Adrenal gland (tissue), 12 donors: ENCODE data around the gene GATAD2A. TPM values are rescaled to one million over a fixed set of nuclear protein-coding genes. Genes with fewer than 3 reads are reported as not detected.

Source experiments
- DNase-seq, 7 donors: peaks; one replicate each; pipeline ENCODE4 v3.0.0-alpha.2; 2019 to 2020
- H3K27ac ChIP-seq, 5 donors: fragments of 200-600 bp; sonication (generic) in 4 of 5; 1 replicate in 3 of 5; 2 replicates in 2 of 5; pipeline versions ENCODE4 v1.5.1 to v1.8.0; 2016 to 2020; ENCODE audit warnings: mild to moderate bottlenecking in 1 of 5
- H3K27me3 ChIP-seq: fragments of 200-600 bp; 2 replicates; pipeline ENCODE4 v1.8.0; 2021
- H3K36me3 ChIP-seq, 2 donors: fragments of 200-600 bp; replicated peaks in 1 of 2; 1 replicate in 1 of 2; 2 replicates in 1 of 2; pipeline versions ENCODE4 v1.5.1 to v1.8.0; 2018 to 2022
- H3K4me1 ChIP-seq, 2 donors: fragments of 200-600 bp; replicated peaks in 1 of 2; 1 replicate in 1 of 2; 2 replicates in 1 of 2; pipeline versions ENCODE4 v1.5.1 to v1.8.0; 2018 to 2021
- H3K4me3 ChIP-seq, 4 donors: fragments of 200-600 bp; sonication (generic) in 3 of 4; one replicate each; pipeline ENCODE4 v1.5.1; 2016 to 2018
- H3K9me3 ChIP-seq, 3 donors: fragments of 200-600 bp; sonication (generic) in 1 of 3; replicated peaks in 1 of 3; 1 replicate in 2 of 3; 2 replicates in 1 of 3; pipeline versions ENCODE4 v1.5.1 to v1.8.0; 2016 to 2021
- CTCF ChIP-seq, 6 experiments: fragments of 450-650 bp in 4 of 6; fragments of 200-600 bp in 2 of 6; sonication (generic) in 1 of 6; IDR thresholded peaks; 1 replicate in 5 of 6; 2 replicates in 1 of 6; pipeline versions ENCODE4 v1.5.1 to v1.8.0; 2016 to 2021; ENCODE audit warnings: antibody characterized with exemption in 6 of 6, mild to moderate bottlenecking in 2 of 6, moderate library complexity in 1 of 6
- POLR2A ChIP-seq, 2 donors: fragments of 450-650 bp; IDR thresholded peaks; one replicate each; pipeline ENCODE4 v1.6.1; 2017; ENCODE audit warnings: antibody characterized with exemption in 2 of 2, mild to moderate bottlenecking in 2 of 2, moderate library complexity in 1 of 2
- WGBS, 4 donors: extraction: QIAGEN DNeasy Blood & Tissue Kit in 2 of 4; methylation state at CpG; one replicate each; pipeline versions ENCODE4 v1.1.5 to v1.1.7; 2013 to 2017; 5-methylcytosine and 5-hydroxymethylcytosine counted together
- intact Hi-C, 2 donors: fragments of 100-400 bp; cut with DNase I; formaldehyde crosslinking; loops; one replicate each; pipeline versions ENCODE4 v1.14.1 to v1.15.0; 2022 to 2023
- polyA plus RNA-seq, 3 donors: library from polyadenylated mRNA; stranded (reverse); fragments of 200-250 nt in 2 of 3; fragments of 350-450 nt in 1 of 3; fragmentation: Illumina TruSeq in 1 of 3; extraction: RNeasy Lipid Tissue Mini Kit (QIAGEN cat#74804) in 1 of 3; gene quantifications; one replicate each; pipeline ENCODE4 v1.2.3, GENCODE V29; 2013 to 2014
- total RNA-seq, 9 donors: library from RNA; depleted of rRNA in 4 of 9; stranded (reverse); fragments of >200 nt in 4 of 9; fragments of 120-200 nt in 1 of 9; fragmentation: NEBNext Ultra II Directional in 1 of 9; extraction: Animal tissue kit (Norgen Biotek cat#: 25700) in 1 of 9; gene quantifications; one replicate each; pipeline versions ENCODE4 v1.1.0 to v1.2.4, GENCODE V29; 2013 to 2023
- donor health status: healthy with polysubstance abuse.
- donor health status: Bipolar disorder and iron deficiency.
- donor health status: DM: yes; HTN: yes; CAD: no.
- donor health status: DM: no; HTN: no; CAD: no.
- donor health status: DM: no; HTN: no; CAD: no.
- donor health status: DM: yes; HTN: yes; CAD: no.

Gene GATAD2A
- total and polyA plus RNA-seq, 12 donors: 17.0 to 125 (median 61.9) TPM

DNA sequence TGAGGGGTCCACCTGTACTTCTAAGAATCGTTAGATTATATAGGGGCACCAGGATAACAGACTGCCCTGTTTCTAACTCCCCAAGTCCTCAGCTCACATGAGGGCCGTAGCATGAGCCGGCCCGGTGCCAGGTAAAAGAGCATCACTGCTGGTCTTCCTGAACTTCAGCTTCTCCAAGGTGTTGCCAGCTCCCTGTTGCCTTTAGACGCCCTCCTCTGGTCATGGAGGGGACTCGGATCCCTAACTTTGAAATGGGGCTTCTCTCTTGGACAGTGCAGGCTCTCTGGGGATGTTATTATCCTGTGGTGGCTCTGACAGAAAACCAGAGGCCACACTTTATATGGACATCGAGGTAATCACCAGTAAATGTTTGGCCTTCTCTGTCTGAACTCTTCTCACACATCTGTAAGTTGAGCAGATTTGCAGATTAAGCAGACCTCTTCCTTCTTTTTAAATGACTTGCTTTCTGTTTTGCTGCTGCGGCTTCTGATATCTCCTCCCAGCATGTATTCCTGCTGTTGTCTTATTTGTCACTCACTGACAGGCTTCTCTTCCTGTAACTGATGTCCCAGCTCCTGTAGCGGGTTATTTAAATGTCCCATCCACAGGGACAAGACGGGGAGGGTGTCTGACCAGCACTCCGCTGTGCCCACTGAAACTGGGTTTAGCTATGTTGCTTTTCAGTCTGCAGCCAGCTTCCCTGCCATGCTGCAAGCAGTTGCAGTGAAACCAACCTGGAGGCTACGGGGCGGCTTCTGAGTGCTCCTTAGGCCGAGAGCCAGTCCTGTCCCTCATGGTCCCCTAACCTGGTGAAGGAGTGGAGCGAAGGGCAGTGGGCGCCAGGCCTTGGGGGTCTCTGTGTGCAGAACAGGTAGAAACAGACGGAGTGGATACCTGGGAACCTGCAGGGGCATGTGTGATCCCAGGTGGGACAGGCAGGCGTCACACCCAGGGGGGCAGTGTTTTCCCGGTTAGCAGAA, 70.7 kb downstream of the GATAD2A start:
- intact Hi-C loops: no loop called here

DNA sequence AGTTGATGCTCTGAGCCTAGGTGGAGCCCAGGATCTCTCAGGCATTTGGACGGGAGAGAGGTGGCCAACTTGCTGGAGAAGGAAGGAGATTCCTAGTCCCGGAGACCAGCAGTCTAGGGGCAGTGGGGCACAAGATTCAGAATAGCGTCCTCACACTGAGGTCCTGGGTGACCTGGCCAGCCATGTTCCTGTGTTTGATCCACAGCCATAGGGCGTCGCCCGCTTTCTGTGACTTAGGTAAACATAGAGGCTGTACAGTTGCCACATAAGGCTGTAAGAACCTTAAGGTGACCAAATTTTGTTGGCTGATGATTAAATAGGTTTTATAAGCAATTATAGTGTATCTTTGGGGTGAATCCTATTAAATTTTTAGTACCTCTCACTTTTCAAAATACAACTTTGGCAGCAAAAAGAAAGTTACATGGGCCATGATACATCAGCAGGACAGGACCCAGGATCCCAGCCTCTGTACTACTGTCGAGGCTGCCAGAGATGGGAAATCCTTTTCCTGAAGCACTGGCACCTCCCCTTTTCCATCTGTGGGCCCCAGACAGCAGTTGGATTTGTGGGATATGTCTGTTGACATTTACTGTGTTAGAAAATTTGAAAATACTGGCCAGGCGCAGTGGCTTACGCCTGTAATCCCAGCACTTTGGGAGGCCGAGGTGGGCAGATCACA, 72.4 kb downstream of the GATAD2A start:
- H3K27ac ChIP-seq: no peak overlapping the region
- no peak for DNase-seq
- no peaks in the 10 kb centered on the region for H3K9me3 ChIP-seq
- no peak overlapping the region for H3K4me3 ChIP-seq
- H3K36me3 ChIP-seq: no peaks in the 10 kb centered on the region
- no peaks in the 10 kb centered on the region for H3K27me3 ChIP-seq
- TF ChIP-seq POLR2A (IDR thresholded peaks at IDR 0.05) (no peak), CTCF (IDR thresholded peaks at IDR 0.05) (no peak)
- intact Hi-C loops: no loop called here
- peaks cover 9 to 24% of the 10 kb centered on the region in 2 donors for H3K4me1 ChIP-seq
- WGBS, 4 donors: 91 to 93% (median 93%) methylated on average over 8 to 10 of the region's 10 CpGs

More for the DNA sequence above, 70.7 kb downstream of the GATAD2A start:
- Histone ChIP-seq H3K27ac (peak overlapping the region in 1 of 5 donors; percentile 79), H3K9me3 (no peaks in the 10 kb centered on the region), H3K36me3 (no peaks in the 10 kb centered on the region), H3K4me3 (no peak overlapping the region), H3K27me3 (no peaks in the 10 kb centered on the region), H3K4me1 (peaks cover 9 to 24% of the 10 kb centered on the region in 2 donors)
- TF ChIP-seq POLR2A (IDR thresholded peaks at IDR 0.05) (no peak), CTCF (IDR thresholded peaks at IDR 0.05) (peak in 3 of 6 experiments; percentile 8 to 39 (median 25))
- WGBS, 4 donors: 76 to 82% (median 80%) methylated on average over 16 to 19 of the region's 19 CpGs
- no peak for DNase-seq

- H3K4me1 ChIP-seq: peaks cover 0 to 6% of the 10 kb centered on the region in 2 donors
- 80 to 84% (median 83%) methylated on average over 3 to 5 of the region's 5 CpGs for WGBS, 4 donors
- DNase-seq: no peak
- H3K27ac ChIP-seq: no peak overlapping the region
- TF ChIP-seq POLR2A (IDR thresholded peaks at IDR 0.05) (no peak), CTCF (IDR thresholded peaks at IDR 0.05) (no peak)
- H3K27me3 ChIP-seq: no peaks in the 10 kb centered on the region
- no peaks in the 10 kb centered on the region for H3K9me3 ChIP-seq
- H3K4me3 ChIP-seq: no peak overlapping the region
- intact Hi-C loops: no loop called here
- no peaks in the 10 kb centered on the region for H3K36me3 ChIP-seq
Observed at GRCh38 chr19:19480688-19481087, 75.2 kb downstream of the GATAD2A start.
